D721Med (cell line): ENCODE measurements around the gene KCNG2.

Experiments
- DNase-seq: peaks from one replicate; pipeline ENCODE4 v3.0.0; 2011; ENCODE audit warnings: low spot score; ENCODE audit not compliant: insufficient read length
- FAIRE-seq: peaks from 2 replicates; lab custom pipeline; 2011; peaks lifted over from hg19 to GRCh38; lab: Jason Lieb, UNC
- CTCF ChIP-seq: IDR thresholded peaks from 2 replicates; pipeline ENCODE4 v1.5.1; 2012; ENCODE audit warnings: mild to moderate bottlenecking, control low read depth; ENCODE audit not compliant: insufficient read depth; ENCODE audit errors: missing control alignments

The KCNG2 gene

GRCh38 chr18:79869591-79870300, 72.0 kb downstream of the KCNG2 start:
- FAIRE-seq (no peak), DNase-seq (no peak)
- no peak for TF ChIP-seq CTCF

GRCh38 chr18:79870301-79871025, 72.7 kb downstream of the KCNG2 start:
- no peak for FAIRE-seq

GRCh38 chr18:79871026-79871390, 73.3 kb downstream of the KCNG2 start:
- no peak for FAIRE-seq
- TF ChIP-seq CTCF = no peak
- no peak for DNase-seq

More at GRCh38 chr18:79870301-79871025, 72.7 kb downstream of the KCNG2 start:
- no peak for DNase-seq
- TF ChIP-seq CTCF = no peak

- no peak for TF ChIP-seq CTCF
- DNase-seq = no peak
- FAIRE-seq = no peak
Measured at GRCh38 chr18:79871481-79872091, 73.8 kb downstream of the KCNG2 start.

GRCh38 chr18:79872527-79873444, 75.0 kb downstream of the KCNG2 start:
- TF ChIP-seq CTCF = no peak
- FAIRE-seq (no peak), DNase-seq (no peak)

- DNase-seq = no peak
- no peak for FAIRE-seq
- TF ChIP-seq CTCF = no peak
Measured at GRCh38 chr18:79873449-79874110, 75.8 kb downstream of the KCNG2 start.
